Breast epithelium (tissue), 4 donors: Measurements from ENCODE around the gene DIS3L2. TPM values are rescaled to one million over a fixed set of nuclear protein-coding genes. Genes with fewer than 3 reads are reported as not detected.
"Not testable (repeated sequence)": the region's sequence is repeated elsewhere in the genome, so short reads cannot be mapped to it uniquely, and the experiment has no call there.

Experiments used
- DNase-seq, 2 donors: peaks; one replicate each; pipeline ENCODE4 v3.0.0-alpha.2; 2019; ENCODE audit warnings: low spot score in 2 of 2
- H3K27ac ChIP-seq, 2 donors: fragments of 200-600 bp; sonication (generic) in 1 of 2; one replicate each; pipeline ENCODE4 v1.5.1; 2016 to 2019; ENCODE audit warnings: mild to moderate bottlenecking in 1 of 2
- H3K27me3 ChIP-seq, 2 donors: fragments of 200-600 bp; sonication (generic) in 1 of 2; one replicate each; pipeline versions ENCODE4 v1.5.1 to v1.6.0; 2017 to 2019; ENCODE audit warnings: control low read depth in 1 of 2, mild to moderate bottlenecking in 1 of 2
- H3K36me3 ChIP-seq: fragments of 200-600 bp; one replicate; pipeline ENCODE4 v1.5.1; 2019
- H3K4me1 ChIP-seq, 2 donors: fragments of 200-600 bp; sonication (generic); one replicate each; pipeline ENCODE4 v1.5.1; 2016 to 2019; ENCODE audit warnings: control low read depth in 1 of 2
- H3K4me3 ChIP-seq, 3 donors: fragments of 200-600 bp; sonication (generic); 1 replicate in 2 of 3; 2 replicates in 1 of 3; pipeline ENCODE4 v1.5.1; 2016 to 2019; ENCODE audit warnings: mild to moderate bottlenecking in 3 of 3, moderate library complexity in 2 of 3
- H3K9me3 ChIP-seq, 2 donors: fragments of 200-600 bp; sonication (generic) in 1 of 2; one replicate each; pipeline ENCODE4 v1.5.1; 2016 to 2019; ENCODE audit warnings: control low read depth in 1 of 2
- POLR2A ChIP-seq: fragments of 450-650 bp; IDR thresholded peaks from one replicate; pipeline ENCODE4 v1.6.1; 2016; ENCODE audit warnings: antibody characterized with exemption, mild to moderate bottlenecking, moderate library complexity
- POLR2AphosphoS5 ChIP-seq, 3 donors: sonication (generic); formaldehyde crosslinking; IDR thresholded peaks; one replicate each; pipeline ENCODE4 v1.6.1; 2017; ENCODE audit warnings: antibody characterized with exemption in 3 of 3
- intact Hi-C: fragments of 100-400 bp; cut with DNase I; formaldehyde crosslinking; loops from one replicate; pipeline ENCODE4 v1.15.1; 2023; ENCODE audit warnings: low total_unique reads
- total RNA-seq, 3 donors: library from RNA; depleted of rRNA; stranded (reverse); fragments of >200 nt; gene quantifications; one replicate each; pipeline ENCODE4 v1.1.0, GENCODE V29; 2016
- TF ChIP-seq, protein P1 (sequence below), 3 donors: fragments of 450-650 bp; IDR thresholded peaks; one replicate each; pipeline ENCODE4 v1.5.1; 2016 to 2017; ENCODE audit warnings: antibody characterized with exemption in 3 of 3, mild to moderate bottlenecking in 3 of 3, moderate library complexity in 3 of 3

DIS3L2 gene
- total RNA-seq, 3 donors from 2014 or later: 19.2 to 38.9 (median 33.4) TPM

DNA sequence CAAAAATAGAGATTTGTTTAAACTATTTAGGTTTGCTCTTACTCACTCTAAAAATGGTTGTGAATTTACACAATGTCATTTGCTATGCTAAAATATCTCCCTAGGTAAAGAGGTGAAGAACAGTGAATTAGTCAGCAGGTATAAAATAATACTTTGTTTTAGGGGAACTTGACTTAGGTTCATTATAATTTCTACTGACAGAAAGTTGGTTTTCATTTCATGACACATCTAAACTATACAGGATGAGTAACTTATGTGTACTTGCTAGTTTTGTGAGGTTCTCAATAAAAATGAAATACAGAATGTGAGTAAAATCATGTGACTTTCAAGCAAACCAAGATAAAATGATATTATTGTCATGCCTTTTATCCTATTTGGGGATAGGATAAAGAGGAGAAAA, 66.0 kb downstream of the DIS3L2 start:
- Histone ChIP-seq H3K36me3 (peaks cover 2% of the 10 kb centered on the region), H3K27ac (no peak overlapping the region), H3K27me3 (no peaks in the 10 kb centered on the region), H3K4me3 (no peak overlapping the region), H3K9me3 (no peaks in the 10 kb centered on the region), H3K4me1 (no peaks in the 10 kb centered on the region)
- TF ChIP-seq, protein P1, sequence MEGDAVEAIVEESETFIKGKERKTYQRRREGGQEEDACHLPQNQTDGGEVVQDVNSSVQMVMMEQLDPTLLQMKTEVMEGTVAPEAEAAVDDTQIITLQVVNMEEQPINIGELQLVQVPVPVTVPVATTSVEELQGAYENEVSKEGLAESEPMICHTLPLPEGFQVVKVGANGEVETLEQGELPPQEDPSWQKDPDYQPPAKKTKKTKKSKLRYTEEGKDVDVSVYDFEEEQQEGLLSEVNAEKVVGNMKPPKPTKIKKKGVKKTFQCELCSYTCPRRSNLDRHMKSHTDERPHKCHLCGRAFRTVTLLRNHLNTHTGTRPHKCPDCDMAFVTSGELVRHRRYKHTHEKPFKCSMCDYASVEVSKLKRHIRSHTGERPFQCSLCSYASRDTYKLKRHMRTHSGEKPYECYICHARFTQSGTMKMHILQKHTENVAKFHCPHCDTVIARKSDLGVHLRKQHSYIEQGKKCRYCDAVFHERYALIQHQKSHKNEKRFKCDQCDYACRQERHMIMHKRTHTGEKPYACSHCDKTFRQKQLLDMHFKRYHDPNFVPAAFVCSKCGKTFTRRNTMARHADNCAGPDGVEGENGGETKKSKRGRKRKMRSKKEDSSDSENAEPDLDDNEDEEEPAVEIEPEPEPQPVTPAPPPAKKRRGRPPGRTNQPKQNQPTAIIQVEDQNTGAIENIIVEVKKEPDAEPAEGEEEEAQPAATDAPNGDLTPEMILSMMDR (IDR thresholded peaks at IDR 0.05): no peak
- TF ChIP-seq POLR2AphosphoS5 (IDR thresholded peaks at IDR 0.05): no peak
- no peak for TF ChIP-seq POLR2A
- intact Hi-C loops: no loop called here
- no peak for DNase-seq

DNA sequence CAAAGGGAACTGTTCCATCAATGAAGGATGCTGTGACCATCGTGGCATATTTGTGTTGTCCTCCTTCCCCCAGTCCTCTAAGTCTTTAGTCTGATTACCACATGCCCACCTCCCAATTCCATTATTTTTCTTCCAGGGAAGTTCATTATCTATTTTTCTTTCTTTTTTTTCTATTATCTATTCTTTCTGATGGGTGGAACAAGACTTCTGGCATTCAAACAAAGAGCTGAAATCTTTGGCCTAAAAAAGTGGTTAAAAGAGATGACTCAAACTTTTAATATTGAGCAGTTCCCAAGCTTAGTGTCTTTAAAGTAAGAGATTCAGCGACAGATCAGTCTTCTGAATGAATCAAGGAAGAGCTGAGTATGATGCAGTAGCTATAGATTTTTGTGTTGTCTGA, 66.6 kb downstream of the DIS3L2 start:
- TF ChIP-seq POLR2A (no peak), POLR2AphosphoS5 (IDR thresholded peaks at IDR 0.05) (no peak)
- TF ChIP-seq, protein P1 (IDR thresholded peaks at IDR 0.05): no peak
- Histone ChIP-seq H3K27ac (no peak overlapping the region), H3K4me3 (no peak overlapping the region), H3K27me3 (no peaks in the 10 kb centered on the region), H3K36me3 (no peaks in the 10 kb centered on the region), H3K4me1 (no peaks in the 10 kb centered on the region), H3K9me3 (no peaks in the 10 kb centered on the region)
- DNase-seq: no peak
- intact Hi-C loops: no loop called here

- Histone ChIP-seq H3K36me3 (no peaks in the 10 kb centered on the region), H3K9me3 (no peaks in the 10 kb centered on the region), H3K4me1 (no peaks in the 10 kb centered on the region), H3K27ac (no peak overlapping the region), H3K4me3 (no peak overlapping the region), H3K27me3 (no peaks in the 10 kb centered on the region)
- intact Hi-C loops: no loop called here
- TF ChIP-seq POLR2AphosphoS5 (IDR thresholded peaks at IDR 0.05) (no peak), POLR2A (no peak)
- TF ChIP-seq, protein P1 (IDR thresholded peaks at IDR 0.05): no peak
- DNase-seq: no peak
Measured at GRCh38 chr2:232028631-232029030, 67.1 kb downstream of the DIS3L2 start.

- no peaks in the 10 kb centered on the region for H3K36me3 ChIP-seq
- DNase-seq: no peak
- no peaks in the 10 kb centered on the region for H3K4me1 ChIP-seq
- intact Hi-C loops: no loop called here
- no peaks in the 10 kb centered on the region for H3K9me3 ChIP-seq
- no peaks in the 10 kb centered on the region for H3K27me3 ChIP-seq
- H3K4me3 ChIP-seq: no peak overlapping the region
- H3K27ac ChIP-seq: no peak overlapping the region
- TF ChIP-seq, protein P1 (IDR thresholded peaks at IDR 0.05): no peak
- no peak for TF ChIP-seq POLR2AphosphoS5 (IDR thresholded peaks at IDR 0.05)
- no peak for TF ChIP-seq POLR2A
Measured at GRCh38 chr2:232029346-232029745, 67.8 kb downstream of the DIS3L2 start.

- no peaks in the 10 kb centered on the region for H3K27me3 ChIP-seq
- no peak overlapping the region for H3K27ac ChIP-seq
- no peaks in the 10 kb centered on the region for H3K36me3 ChIP-seq
- H3K4me3 ChIP-seq: no peak overlapping the region
- TF ChIP-seq, protein P1 (IDR thresholded peaks at IDR 0.05): no peak
- TF ChIP-seq POLR2A (no peak), POLR2AphosphoS5 (IDR thresholded peaks at IDR 0.05) (no peak)
- DNase-seq: no peak
- intact Hi-C loops: no loop called here
- no peaks in the 10 kb centered on the region for H3K4me1 ChIP-seq
- peaks cover 0 to 4% of the 10 kb centered on the region in 2 donors for H3K9me3 ChIP-seq
Measured at GRCh38 chr2:232030229-232030628, 68.7 kb downstream of the DIS3L2 start.

- H3K4me3 ChIP-seq, H3K27ac ChIP-seq, H3K4me1 ChIP-seq, H3K27me3 ChIP-seq, H3K36me3 ChIP-seq, DNase-seq, intact Hi-C loops, H3K9me3 ChIP-seq: not testable (repeated sequence)
Measured at GRCh38 chr2:232035292-232035691, 73.8 kb downstream of the DIS3L2 start.

DNA sequence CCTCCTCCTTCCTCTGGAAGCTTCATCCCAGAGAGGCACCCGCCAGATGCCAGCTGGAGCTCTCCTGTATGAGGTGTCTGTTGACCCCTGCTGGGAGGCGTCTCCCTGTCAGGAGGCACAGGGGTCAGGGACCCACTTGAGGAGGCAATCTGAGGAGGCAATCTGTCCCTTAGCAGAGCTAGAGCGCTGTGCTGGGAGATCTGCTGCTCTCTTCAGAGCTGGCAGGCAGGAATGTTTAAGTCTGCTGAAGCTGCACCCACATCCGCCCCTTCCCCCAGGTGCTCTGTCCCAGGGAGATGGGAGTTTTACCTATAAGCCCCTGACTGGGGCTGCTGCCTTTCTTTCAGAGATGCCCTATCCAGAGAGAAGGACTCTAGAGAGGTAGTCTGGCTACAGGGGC, 75.4 kb downstream of the DIS3L2 start:
- H3K4me3 ChIP-seq, H3K36me3 ChIP-seq, DNase-seq, H3K4me1 ChIP-seq, H3K9me3 ChIP-seq, H3K27ac ChIP-seq, H3K27me3 ChIP-seq, intact Hi-C loops: not testable (repeated sequence)
